Transverse colon (tissue), 4 donors: ENCODE results near the gene IRF2. TPM values are rescaled to one million over a fixed set of nuclear protein-coding genes. Genes with fewer than 3 reads are reported as not detected.

ENCODE experiments used
- DNase-seq: peaks from one replicate; pipeline ENCODE4 v3.0.0-alpha.2; 2019
- H3K27ac ChIP-seq, 4 donors: fragments of 200-600 bp; sonication (generic); 2 replicates each; pipeline ENCODE4 v1.5.1; 2016 to 2018; ENCODE audit warnings: inconsistent platforms in 4 of 4
- H3K27me3 ChIP-seq: fragments of 200-600 bp; sonication (generic); 2 replicates; pipeline ENCODE4 v1.5.1; 2017; ENCODE audit warnings: inconsistent platforms
- H3K36me3 ChIP-seq, 4 donors: fragments of 200-600 bp; sonication (generic); 2 replicates each; pipeline ENCODE4 v1.5.1; 2017 to 2019; ENCODE audit warnings: inconsistent platforms in 4 of 4
- H3K4me1 ChIP-seq, 4 donors: fragments of 200-600 bp; sonication (generic); 2 replicates each; pipeline ENCODE4 v1.5.1; 2017 to 2020; ENCODE audit warnings: inconsistent platforms in 4 of 4
- H3K4me3 ChIP-seq, 4 donors: fragments of 200-600 bp; sonication (generic); 1 replicate in 1 of 4; 2 replicates in 3 of 4; pipeline versions ENCODE4 v1.5.1 to v1.6.1; 2017 to 2019; ENCODE audit warnings: inconsistent platforms in 4 of 4
- H3K9me3 ChIP-seq, 2 donors: fragments of 200-600 bp; sonication (generic); 2 replicates each; pipeline ENCODE4 v1.5.1; 2017 to 2019; ENCODE audit warnings: inconsistent platforms in 2 of 2
- CTCF ChIP-seq, 5 experiments: fragments of 200-600 bp in 3 of 5; fragments of 450-650 bp in 2 of 5; sonication (generic) in 3 of 5; IDR thresholded peaks; 1 replicate in 2 of 5; 2 replicates in 3 of 5; pipeline ENCODE4 v1.5.1; 2016 to 2017; ENCODE audit warnings: antibody characterized with exemption in 5 of 5, inconsistent platforms in 3 of 5, mild to moderate bottlenecking in 2 of 5, moderate library complexity in 1 of 5
- EP300 ChIP-seq: sonication (generic); formaldehyde crosslinking; IDR thresholded peaks from one replicate; pipeline ENCODE4 v1.6.1; 2017; ENCODE audit warnings: antibody characterized with exemption, low read depth
- POLR2A ChIP-seq: fragments of 450-650 bp; IDR thresholded peaks from one replicate; pipeline ENCODE4 v1.6.1; 2016; ENCODE audit warnings: antibody characterized with exemption, mild to moderate bottlenecking, moderate library complexity
- POLR2AphosphoS5 ChIP-seq, 3 donors: sonication (generic); formaldehyde crosslinking; IDR thresholded peaks; one replicate each; pipeline ENCODE4 v1.6.1; 2016; ENCODE audit warnings: antibody characterized with exemption in 3 of 3
- WGBS, 2 donors: methylation state at CpG; one replicate each; pipeline ENCODE4 v1.1.5; 2018; ENCODE audit warnings: low coverage in 1 of 2; 5-methylcytosine and 5-hydroxymethylcytosine counted together
- in situ Hi-C, 4 donors: fragments of 200-750 bp; cut with MboI; loops; one replicate each; pipeline versions ENCODE4 v1.15.0 to v1.15.1; 2017; ENCODE audit warnings: low sequenced_read_pairs in 3 of 4, low pct_ligation_motif_present in 1 of 4, low pct_unique_long_range_greater_than_20kb in 1 of 4
- intact Hi-C: fragments of 100-400 bp; cut with DNase I; formaldehyde crosslinking; loops from one replicate; pipeline ENCODE4 v1.15.1; 2023; ENCODE audit warnings: low total_unique reads
- total RNA-seq, 4 donors: library from RNA; depleted of rRNA; stranded (reverse); fragments of >200 nt; gene quantifications; one replicate each; pipeline ENCODE4 v1.1.0, GENCODE V29; 2016

IRF2 gene
- total RNA-seq, 4 donors from 2014 or later, result 15.3 to 85.3 (median 42.5) TPM

- Histone ChIP-seq H3K36me3 (peaks cover 0 to 33% (median 11%) of the 10 kb centered on the region in 4 donors), H3K4me1 (peaks cover 0 to 7% (median 4%) of the 10 kb centered on the region in 4 donors), H3K9me3 (no peaks in the 10 kb centered on the region), H3K27me3 (no peaks in the 10 kb centered on the region), H3K4me3 (no peak overlapping the region), H3K27ac (no peak overlapping the region)
- intact Hi-C loops, result no loop called here
- in situ Hi-C loops, result loop anchor here in 3 of 4 donors (25.0 kb wide), 1 partner anchor 137 kb away; no protein-coding TSS in a partner anchor
- DNase-seq, result no peak
- TF ChIP-seq POLR2A, result no peak
- no peak for TF ChIP-seq CTCF (IDR thresholded peaks at IDR 0.05)
- TF ChIP-seq POLR2AphosphoS5 (IDR thresholded peaks at IDR 0.05), result no peak
- TF ChIP-seq EP300, result no peak
- WGBS, 2 donors, result 73 to 89% methylated on average over 7 of the region's 7 CpGs
Measured at GRCh38 chr4:184400375-184400870, 73.9 kb downstream of the IRF2 start.

DNA sequence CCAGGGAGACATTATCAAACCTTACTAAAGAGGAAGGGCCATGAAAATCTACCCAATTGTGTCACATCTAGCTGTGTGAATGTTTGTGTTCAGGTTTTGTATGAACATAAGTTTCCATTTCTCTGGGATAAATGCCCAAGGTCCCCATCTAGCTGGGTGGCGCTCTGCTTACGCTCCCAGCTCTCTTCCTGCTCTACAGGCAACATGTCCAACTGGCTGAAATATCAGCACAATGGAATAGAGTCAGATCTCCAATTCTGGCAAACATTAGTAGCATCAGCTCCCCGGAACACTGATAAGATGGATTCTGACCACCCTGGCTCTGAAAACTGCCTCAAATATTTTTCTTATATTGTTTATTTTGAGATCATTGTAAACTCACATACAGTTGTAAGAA lies 74.8 kb downstream of the IRF2 start:
- intact Hi-C loops (no loop called here), in situ Hi-C loops (no loop called here)
- Histone ChIP-seq H3K9me3 (no peaks in the 10 kb centered on the region), H3K27me3 (no peaks in the 10 kb centered on the region), H3K4me3 (no peak overlapping the region), H3K36me3 (peaks cover 0 to 30% (median 11%) of the 10 kb centered on the region in 4 donors), H3K4me1 (peaks cover 0 to 8% (median 4%) of the 10 kb centered on the region in 4 donors), H3K27ac (no peak overlapping the region)
- TF ChIP-seq EP300 (no peak), POLR2AphosphoS5 (IDR thresholded peaks at IDR 0.05) (no peak), CTCF (IDR thresholded peaks at IDR 0.05) (no peak), POLR2A (no peak)
- DNase-seq, result no peak
- WGBS, 2 donors, result 78 to 94% methylated on average over 2 to 3 of the region's 3 CpGs

GRCh38 chr4:184398741-184399511 lies 75.4 kb downstream of the IRF2 start:
- H3K36me3 ChIP-seq, result peaks cover 0 to 30% (median 11%) of the 10 kb centered on the region in 4 donors
- TF ChIP-seq CTCF (IDR thresholded peaks at IDR 0.05), result no peak
- TF ChIP-seq POLR2AphosphoS5 (IDR thresholded peaks at IDR 0.05), result no peak
- TF ChIP-seq POLR2A, result no peak
- TF ChIP-seq EP300, result no peak
- H3K27me3 ChIP-seq, result no peaks in the 10 kb centered on the region
- H3K4me1 ChIP-seq, result peaks cover 0 to 8% (median 4%) of the 10 kb centered on the region in 4 donors
- no peaks in the 10 kb centered on the region for H3K9me3 ChIP-seq
- H3K27ac ChIP-seq, result no peak overlapping the region
- DNase-seq, result no peak
- intact Hi-C loops (no loop called here), in situ Hi-C loops (no loop called here)
- H3K4me3 ChIP-seq, result no peak overlapping the region
- WGBS, 2 donors, result 98 to 99% methylated on average over 8 to 24 of the region's 24 CpGs

DNA sequence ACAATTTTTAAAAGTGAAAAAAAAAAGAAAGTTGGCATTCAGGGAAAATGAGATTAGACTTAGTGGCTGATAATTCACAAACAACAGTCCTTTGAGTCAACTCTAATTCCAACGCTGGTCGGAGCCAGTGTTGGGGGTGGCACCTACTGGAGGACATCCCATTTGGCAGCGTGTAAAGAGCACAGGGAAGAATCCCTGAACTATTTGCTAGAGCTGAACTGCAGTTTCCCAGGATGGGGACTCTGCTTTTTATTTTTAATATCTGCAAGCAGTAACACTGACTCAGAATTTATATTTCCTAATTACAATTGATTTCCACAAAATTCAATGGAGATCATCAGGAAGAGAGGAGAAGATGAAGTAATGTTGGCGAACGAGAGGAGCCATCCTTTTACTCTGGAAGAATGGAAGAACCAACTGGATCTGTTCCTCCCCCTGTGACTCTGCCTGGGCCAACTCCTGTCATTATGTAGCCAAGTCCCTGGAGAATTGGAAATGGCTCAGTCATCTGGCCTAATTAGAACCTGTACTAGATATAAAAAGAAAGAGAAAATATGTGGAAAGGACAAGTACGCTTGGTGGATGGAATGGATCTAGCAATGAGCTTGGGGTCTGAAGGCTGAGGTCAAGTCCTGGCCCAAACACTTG lies 76.7 kb downstream of the IRF2 start:
- TF ChIP-seq CTCF (IDR thresholded peaks at IDR 0.05) (no peak), EP300 (no peak), POLR2A (no peak), POLR2AphosphoS5 (IDR thresholded peaks at IDR 0.05) (no peak)
- Histone ChIP-seq H3K4me3 (no peak overlapping the region), H3K36me3 (peaks cover 0 to 33% (median 14%) of the 10 kb centered on the region in 4 donors), H3K4me1 (peaks cover 0 to 8% (median 4%) of the 10 kb centered on the region in 4 donors), H3K9me3 (no peaks in the 10 kb centered on the region), H3K27me3 (no peaks in the 10 kb centered on the region), H3K27ac (no peak overlapping the region)
- no peak for DNase-seq
- WGBS, 2 donors, result 85 to 88% methylated on average over 5 to 6 of the region's 6 CpGs
- intact Hi-C loops, result no loop called here
- in situ Hi-C loops, result no loop called here
